ENCODE measurements around the gene SPATC1L.

SPATC1L gene

DNA sequence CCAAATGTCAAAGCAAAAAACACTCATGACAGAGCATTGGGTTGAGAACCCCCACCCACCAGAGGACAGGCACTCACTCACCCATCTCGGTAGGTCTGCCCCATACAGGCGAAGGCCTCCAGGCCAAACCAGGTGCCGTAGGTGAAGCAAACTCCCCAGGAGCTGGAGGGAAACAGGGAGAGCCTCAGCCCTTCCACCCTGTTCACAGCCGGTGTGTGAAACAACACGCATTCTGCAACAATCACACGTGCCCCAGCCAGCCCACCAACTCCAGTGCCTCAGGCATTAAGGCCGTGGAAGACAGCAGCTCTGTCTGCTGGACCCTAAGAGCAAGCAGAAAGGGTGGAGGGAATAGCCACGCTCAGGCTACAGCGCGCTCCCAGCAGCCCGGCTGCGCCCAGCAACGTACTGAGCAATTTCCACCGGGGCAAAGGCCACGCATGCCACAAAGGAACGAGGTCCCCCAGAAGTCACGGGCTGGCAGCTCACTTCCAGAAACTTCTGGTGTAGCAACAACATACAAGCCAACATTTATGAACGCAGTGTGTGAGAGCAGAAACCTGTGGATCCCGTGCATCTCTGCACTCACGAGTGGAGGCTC lies 11.4 kb upstream of the SPATC1L start (continued):
- TF ChIP-seq, protein P1, sequence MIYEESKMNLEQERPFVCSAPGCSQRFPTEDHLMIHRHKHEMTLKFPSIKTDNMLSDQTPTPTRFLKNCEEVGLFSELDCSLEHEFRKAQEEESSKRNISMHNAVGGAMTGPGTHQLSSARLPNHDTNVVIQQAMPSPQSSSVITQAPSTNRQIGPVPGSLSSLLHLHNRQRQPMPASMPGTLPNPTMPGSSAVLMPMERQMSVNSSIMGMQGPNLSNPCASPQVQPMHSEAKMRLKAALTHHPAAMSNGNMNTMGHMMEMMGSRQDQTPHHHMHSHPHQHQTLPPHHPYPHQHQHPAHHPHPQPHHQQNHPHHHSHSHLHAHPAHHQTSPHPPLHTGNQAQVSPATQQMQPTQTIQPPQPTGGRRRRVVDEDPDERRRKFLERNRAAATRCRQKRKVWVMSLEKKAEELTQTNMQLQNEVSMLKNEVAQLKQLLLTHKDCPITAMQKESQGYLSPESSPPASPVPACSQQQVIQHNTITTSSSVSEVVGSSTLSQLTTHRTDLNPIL (CRISPR knock-in tag; IDR thresholded peaks at IDR 0.05; ENCODE audit: low read depth): no peak
- no peak for TF ChIP-seq RARB (CRISPR knock-in tag; IDR thresholded peaks at IDR 0.05)

DNA sequence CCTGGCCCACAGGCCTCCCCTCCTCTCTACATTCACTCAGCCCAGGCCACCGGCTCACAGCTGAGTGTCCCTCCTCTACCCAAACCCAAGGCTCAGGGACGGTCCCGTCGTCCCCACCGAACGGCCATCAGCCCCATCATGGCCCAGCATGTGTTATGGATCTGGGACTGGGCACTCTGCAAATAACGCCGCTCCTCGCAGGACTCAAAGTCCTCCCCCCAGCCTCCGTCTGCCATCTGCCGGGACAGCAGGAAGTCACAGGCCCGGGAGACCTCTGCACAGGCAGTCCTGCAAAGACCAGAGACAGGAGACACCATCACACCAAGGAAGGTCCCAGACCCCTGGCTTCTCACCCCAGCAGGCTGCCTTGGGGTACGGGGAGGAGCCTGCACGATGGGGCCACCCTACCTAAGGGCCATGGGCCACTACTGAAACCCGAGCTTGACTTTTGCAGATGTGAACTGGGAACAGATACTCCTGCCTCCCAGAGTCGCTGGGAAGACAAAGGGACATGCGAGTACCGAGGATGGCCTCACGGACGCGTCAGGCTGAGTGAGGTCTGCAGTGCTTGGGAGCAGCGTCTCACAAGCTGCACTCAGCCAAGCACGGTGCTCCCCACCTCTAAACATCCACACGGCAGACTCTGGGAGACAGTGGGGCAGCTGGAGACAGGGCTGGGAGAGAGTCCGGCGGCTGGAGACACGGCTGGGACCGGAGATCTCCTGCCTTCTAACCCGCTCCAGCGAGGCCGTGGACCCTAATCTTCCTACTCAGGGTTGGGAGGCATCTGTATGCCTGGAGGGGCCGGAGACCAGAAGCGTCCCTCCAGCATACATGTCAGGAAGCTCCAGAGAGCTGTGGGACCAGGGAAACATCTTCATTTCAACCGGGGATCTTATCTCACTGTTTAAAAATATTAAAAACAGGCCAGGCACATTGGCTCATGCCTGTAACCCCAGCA lies 10.4 kb upstream of the SPATC1L start:
- no peak; the same call in 2 of the 3 replicates for ATAC-seq
- TF ChIP-seq ZFP30 (CRISPR knock-in tag; IDR thresholded peaks at IDR 0.05): no peak
- no peak for TF ChIP-seq ZNF70 (CRISPR knock-in tag; IDR thresholded peaks at IDR 0.05)
- no peak for TF ChIP-seq SNAI2 (CRISPR knock-in tag; IDR thresholded peaks at IDR 0.05)
- no peak for TF ChIP-seq ZNF8 (CRISPR knock-in tag; IDR thresholded peaks at IDR 0.05)
- TF ChIP-seq OSR1 (CRISPR knock-in tag; IDR thresholded peaks at IDR 0.05): no peak
- TF ChIP-seq RARB (CRISPR knock-in tag; IDR thresholded peaks at IDR 0.05): no peak
- TF ChIP-seq ZNF565 (CRISPR knock-in tag; conservative IDR thresholded peaks at IDR 0.05; ENCODE audit: low read depth): no peak
- no peak for TF ChIP-seq TCF4 (CRISPR knock-in tag; IDR thresholded peaks at IDR 0.05; ENCODE audit: borderline replicate concordance)

DNA sequence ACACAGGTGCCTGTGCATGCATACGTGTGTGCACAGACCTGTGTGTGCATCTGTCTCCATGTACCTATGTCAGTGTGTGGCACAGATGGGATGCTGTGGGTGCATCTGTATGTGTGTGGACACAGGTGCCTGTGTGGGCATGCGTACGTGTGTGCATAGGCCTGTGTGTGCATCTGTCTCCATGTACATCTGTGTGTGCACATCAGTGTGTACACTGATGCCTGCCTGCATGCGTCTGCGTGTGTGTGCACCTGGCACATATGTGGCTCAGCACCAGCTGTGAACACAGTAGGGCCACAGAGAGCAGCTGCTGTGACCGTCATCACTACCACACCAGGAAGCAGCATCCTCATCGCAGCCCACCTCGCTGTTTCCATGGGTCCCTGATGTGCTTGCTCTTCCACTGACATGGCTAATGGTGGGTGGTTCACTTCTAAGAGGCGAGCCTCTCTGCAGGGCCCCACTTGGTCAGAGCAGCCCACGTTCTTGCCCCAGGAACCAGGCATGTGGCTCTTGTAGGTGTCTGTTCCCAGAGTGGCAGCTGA lies 9.6 kb upstream of the SPATC1L start:
- no peak for ATAC-seq
- TF ChIP-seq ZNF8 (CRISPR knock-in tag; IDR thresholded peaks at IDR 0.05): no peak
- no peak for TF ChIP-seq SNAI2 (CRISPR knock-in tag; IDR thresholded peaks at IDR 0.05)
- no peak for TF ChIP-seq ZFP3 (CRISPR knock-in tag; IDR thresholded peaks at IDR 0.05)
- TF ChIP-seq PPARA (CRISPR knock-in tag; IDR thresholded peaks at IDR 0.05; ENCODE audit: borderline replicate concordance): no peak

DNA sequence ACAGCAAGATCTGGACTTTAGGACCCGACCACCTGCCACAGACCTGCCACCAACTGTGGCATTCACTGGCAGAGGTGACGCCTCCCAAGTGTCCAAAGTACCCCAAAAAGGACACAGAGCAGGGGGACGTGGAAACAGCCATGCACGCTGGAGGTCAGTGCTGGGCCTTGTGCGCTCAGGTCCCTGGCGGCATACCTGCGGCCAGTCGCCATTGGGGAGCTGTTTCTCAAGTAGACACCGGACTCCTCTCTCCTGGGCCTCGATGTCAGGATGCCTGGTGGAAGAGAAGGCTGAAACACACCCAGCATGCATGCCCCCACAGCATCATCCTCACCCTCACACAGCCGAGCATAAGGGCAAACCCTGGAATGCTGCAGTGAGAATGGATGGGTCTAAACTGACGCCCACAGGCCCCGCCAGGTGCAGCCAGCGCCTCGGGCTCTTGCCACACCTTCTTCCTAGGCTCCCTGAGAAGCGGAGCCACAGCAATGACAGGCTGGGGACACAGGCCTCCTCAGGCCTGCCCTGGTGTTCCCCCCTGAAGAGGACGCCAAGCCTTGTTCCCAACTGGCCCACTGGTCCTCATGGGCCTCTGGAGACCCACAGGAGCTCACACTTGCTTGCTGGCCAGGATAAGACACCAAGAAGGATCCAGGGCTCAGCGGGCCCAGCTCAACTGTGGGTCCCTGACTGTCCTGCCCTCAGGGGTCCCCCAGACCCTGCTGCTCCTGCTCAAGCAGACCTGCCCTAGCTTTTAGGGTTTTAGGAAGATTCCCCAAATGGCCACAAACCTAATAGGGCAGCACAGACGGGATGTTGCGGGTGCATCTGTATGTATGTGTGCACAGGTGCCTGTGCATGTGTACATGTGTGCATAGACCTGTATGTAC lies 7.7 kb upstream of the SPATC1L start:
- ATAC-seq: no peak
- TF ChIP-seq ISL1 (CRISPR knock-in tag; IDR thresholded peaks at IDR 0.05): no peak

DNA sequence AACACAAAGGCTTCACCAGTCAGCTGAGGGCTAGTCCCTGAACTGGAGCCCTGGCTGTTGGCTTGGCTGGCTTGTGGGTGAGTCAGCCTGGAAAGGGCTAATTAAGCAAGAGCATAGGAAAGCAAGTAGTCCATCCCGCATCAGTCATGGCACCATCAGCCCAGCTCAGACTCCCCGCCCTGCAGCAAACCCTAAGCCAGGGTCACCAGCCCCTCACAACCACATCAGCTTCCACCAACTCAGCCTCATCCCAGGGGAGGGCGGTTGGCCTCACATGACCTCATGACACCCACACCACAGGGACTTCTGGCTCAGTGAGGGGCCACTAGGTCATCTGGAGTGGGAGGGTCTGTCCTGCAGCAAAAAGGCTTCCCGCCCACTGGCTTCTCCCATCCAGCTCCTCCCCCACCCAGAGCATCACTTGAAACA lies 7.0 kb upstream of the SPATC1L start:
- peak; percentile 90 for ATAC-seq
- TF ChIP-seq SNAI2 (CRISPR knock-in tag; IDR thresholded peaks at IDR 0.05) (no peak), ZFP3 (CRISPR knock-in tag; IDR thresholded peaks at IDR 0.05) (no peak), BACH2 (CRISPR knock-in tag; IDR thresholded peaks at IDR 0.05; ENCODE audit: borderline replicate concordance) (no peak), ZFP30 (CRISPR knock-in tag; IDR thresholded peaks at IDR 0.05) (no peak), ZC3H10 (CRISPR knock-in tag; IDR thresholded peaks at IDR 0.05) (no peak), ZNF70 (CRISPR knock-in tag; IDR thresholded peaks at IDR 0.05) (no peak), GLIS3 (CRISPR knock-in tag; IDR thresholded peaks at IDR 0.05) (no peak), OSR1 (CRISPR knock-in tag; IDR thresholded peaks at IDR 0.05) (no peak), ARNTL (CRISPR knock-in tag; IDR thresholded peaks at IDR 0.05; ENCODE audit: borderline replicate concordance, low read depth) (no peak), ISL1 (CRISPR knock-in tag; IDR thresholded peaks at IDR 0.05) (no peak)

DNA sequence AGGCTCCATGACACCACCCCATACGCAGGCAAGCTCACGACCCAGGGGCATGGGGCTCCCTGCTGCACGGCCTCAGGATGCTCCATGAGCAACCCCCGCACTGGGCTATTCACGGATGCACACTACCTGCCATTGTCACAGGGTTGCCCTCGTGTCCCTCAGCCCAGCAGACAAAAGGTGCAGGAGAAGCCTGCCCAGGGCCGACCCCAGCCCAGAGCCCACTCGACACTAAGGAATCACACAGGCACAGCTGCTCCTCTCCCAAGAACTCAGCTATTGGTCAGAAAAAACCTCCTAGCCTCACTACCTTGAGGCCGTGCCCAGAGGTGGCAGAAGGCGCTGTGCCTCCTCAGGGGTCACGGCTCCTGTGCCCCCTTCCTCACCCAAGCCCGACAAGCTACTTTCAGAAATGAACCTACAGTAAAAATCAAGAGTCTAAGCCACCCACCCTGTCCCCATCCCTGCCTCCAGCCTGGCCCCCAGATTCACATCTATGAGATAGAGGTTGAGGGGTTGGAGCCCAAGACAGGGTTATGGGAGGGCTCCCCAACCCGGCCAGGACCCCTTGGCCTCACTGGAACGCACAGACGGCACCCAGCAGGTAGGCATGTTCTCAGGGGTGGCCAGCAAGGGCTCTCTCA lies 6.4 kb upstream of the SPATC1L start:
- ATAC-seq: peak; percentile 7; the same call in 1 of the 3 replicates
- TF ChIP-seq, protein P2, sequence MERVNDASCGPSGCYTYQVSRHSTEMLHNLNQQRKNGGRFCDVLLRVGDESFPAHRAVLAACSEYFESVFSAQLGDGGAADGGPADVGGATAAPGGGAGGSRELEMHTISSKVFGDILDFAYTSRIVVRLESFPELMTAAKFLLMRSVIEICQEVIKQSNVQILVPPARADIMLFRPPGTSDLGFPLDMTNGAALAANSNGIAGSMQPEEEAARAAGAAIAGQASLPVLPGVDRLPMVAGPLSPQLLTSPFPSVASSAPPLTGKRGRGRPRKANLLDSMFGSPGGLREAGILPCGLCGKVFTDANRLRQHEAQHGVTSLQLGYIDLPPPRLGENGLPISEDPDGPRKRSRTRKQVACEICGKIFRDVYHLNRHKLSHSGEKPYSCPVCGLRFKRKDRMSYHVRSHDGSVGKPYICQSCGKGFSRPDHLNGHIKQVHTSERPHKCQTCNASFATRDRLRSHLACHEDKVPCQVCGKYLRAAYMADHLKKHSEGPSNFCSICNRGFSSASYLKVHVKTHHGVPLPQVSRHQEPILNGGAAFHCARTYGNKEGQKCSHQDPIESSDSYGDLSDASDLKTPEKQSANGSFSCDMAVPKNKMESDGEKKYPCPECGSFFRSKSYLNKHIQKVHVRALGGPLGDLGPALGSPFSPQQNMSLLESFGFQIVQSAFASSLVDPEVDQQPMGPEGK (CRISPR knock-in tag; IDR thresholded peaks at IDR 0.05; ENCODE audit: borderline replicate concordance): no peak
- TF ChIP-seq ZC3H10 (CRISPR knock-in tag; IDR thresholded peaks at IDR 0.05): no peak
- TF ChIP-seq, protein P3, sequence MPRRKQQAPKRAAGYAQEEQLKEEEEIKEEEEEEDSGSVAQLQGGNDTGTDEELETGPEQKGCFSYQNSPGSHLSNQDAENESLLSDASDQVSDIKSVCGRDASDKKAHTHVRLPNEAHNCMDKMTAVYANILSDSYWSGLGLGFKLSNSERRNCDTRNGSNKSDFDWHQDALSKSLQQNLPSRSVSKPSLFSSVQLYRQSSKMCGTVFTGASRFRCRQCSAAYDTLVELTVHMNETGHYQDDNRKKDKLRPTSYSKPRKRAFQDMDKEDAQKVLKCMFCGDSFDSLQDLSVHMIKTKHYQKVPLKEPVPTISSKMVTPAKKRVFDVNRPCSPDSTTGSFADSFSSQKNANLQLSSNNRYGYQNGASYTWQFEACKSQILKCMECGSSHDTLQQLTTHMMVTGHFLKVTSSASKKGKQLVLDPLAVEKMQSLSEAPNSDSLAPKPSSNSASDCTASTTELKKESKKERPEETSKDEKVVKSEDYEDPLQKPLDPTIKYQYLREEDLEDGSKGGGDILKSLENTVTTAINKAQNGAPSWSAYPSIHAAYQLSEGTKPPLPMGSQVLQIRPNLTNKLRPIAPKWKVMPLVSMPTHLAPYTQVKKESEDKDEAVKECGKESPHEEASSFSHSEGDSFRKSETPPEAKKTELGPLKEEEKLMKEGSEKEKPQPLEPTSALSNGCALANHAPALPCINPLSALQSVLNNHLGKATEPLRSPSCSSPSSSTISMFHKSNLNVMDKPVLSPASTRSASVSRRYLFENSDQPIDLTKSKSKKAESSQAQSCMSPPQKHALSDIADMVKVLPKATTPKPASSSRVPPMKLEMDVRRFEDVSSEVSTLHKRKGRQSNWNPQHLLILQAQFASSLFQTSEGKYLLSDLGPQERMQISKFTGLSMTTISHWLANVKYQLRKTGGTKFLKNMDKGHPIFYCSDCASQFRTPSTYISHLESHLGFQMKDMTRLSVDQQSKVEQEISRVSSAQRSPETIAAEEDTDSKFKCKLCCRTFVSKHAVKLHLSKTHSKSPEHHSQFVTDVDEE (CRISPR knock-in tag; IDR thresholded peaks at IDR 0.05): no peak
- TF ChIP-seq BACH2 (CRISPR knock-in tag; IDR thresholded peaks at IDR 0.05; ENCODE audit: borderline replicate concordance): no peak
- TF ChIP-seq TOX (CRISPR knock-in tag; IDR thresholded peaks at IDR 0.05; ENCODE audit: borderline replicate concordance): no peak
- no peak for TF ChIP-seq SNAI2 (CRISPR knock-in tag; IDR thresholded peaks at IDR 0.05)
- no peak for TF ChIP-seq TCF4 (CRISPR knock-in tag; IDR thresholded peaks at IDR 0.05; ENCODE audit: borderline replicate concordance)
- no peak for TF ChIP-seq PPARA (CRISPR knock-in tag; IDR thresholded peaks at IDR 0.05; ENCODE audit: borderline replicate concordance)
- no peak for TF ChIP-seq OSR1 (CRISPR knock-in tag; IDR thresholded peaks at IDR 0.05)
- TF ChIP-seq ARNTL (CRISPR knock-in tag; IDR thresholded peaks at IDR 0.05; ENCODE audit: borderline replicate concordance, low read depth): no peak
- TF ChIP-seq CSDC2 (CRISPR knock-in tag; IDR thresholded peaks at IDR 0.05): no peak
- TF ChIP-seq GLIS3 (CRISPR knock-in tag; IDR thresholded peaks at IDR 0.05): no peak
- TF ChIP-seq ZFP3 (CRISPR knock-in tag; IDR thresholded peaks at IDR 0.05): no peak
- no peak for TF ChIP-seq ZFP30 (CRISPR knock-in tag; IDR thresholded peaks at IDR 0.05)
- no peak for TF ChIP-seq RARB (CRISPR knock-in tag; IDR thresholded peaks at IDR 0.05)
